Skeletal muscle cell (primary cell): ENCODE results near the gene SHLD2.
"Not testable (repeated sequence)": the region's sequence is repeated elsewhere in the genome, so short reads cannot be mapped to it uniquely, and the experiment has no call there.

Experiments used
- DNase-seq: peaks from one replicate; pipeline ENCODE4 v3.0.0-alpha.2; 2010; ENCODE audit warnings: low read depth
- H3K4me3 ChIP-seq: 2 replicates; pipeline ENCODE4 v1.5.1; 2011; ENCODE audit warnings: low read depth, mild to moderate bottlenecking, control low read depth, low read length, moderate library complexity

SHLD2 gene

GRCh38 chr10:87094373-87095235 is at the start of gene SHLD2, which contains the start of gene GLUD1:
SHLD2 (plus strand) TSS chr10:87095206; CDS start chr10:87151355, 56,149 bp downstream.
GLUD1 (minus strand) TSS chr10:87094843; CDS start chr10:87094769, 74 bp downstream.
- peak; percentile 55 for DNase-seq
- H3K4me3 ChIP-seq, result peak within 1 kb of the TSS; percentile 73

GRCh38 chr10:87045434-87045938 is 49.5 kb upstream of the SHLD2 start:
- no peak for DNase-seq
- no peak overlapping the region for H3K4me3 ChIP-seq

GRCh38 chr10:87053111-87053510 is 41.9 kb upstream of the SHLD2 start:
- H3K4me3 ChIP-seq, result no peak overlapping the region
- no peak for DNase-seq

- no peak for DNase-seq
- no peak overlapping the region for H3K4me3 ChIP-seq
These were observed 41.3 kb upstream of the SHLD2 start for GRCh38 chr10:87053577-87054181.

GRCh38 chr10:87054373-87055295 is 40.4 kb upstream of the SHLD2 start:
- no peak overlapping the region for H3K4me3 ChIP-seq
- peak; percentile 18 for DNase-seq

GRCh38 chr10:87058171-87058570 is 36.8 kb upstream of the SHLD2 start:
- DNase-seq, result no peak
- H3K4me3 ChIP-seq, result no peak overlapping the region

- H3K4me3 ChIP-seq, result no peak overlapping the region
- no peak for DNase-seq
These were observed 35.6 kb upstream of the SHLD2 start for GRCh38 chr10:87059401-87059800.

- no peak overlapping the region for H3K4me3 ChIP-seq
- DNase-seq, result no peak
These were observed 34.6 kb upstream of the SHLD2 start for GRCh38 chr10:87060280-87060928.

GRCh38 chr10:87064651-87065050 is 30.4 kb upstream of the SHLD2 start:
- H3K4me3 ChIP-seq, result no peak overlapping the region
- DNase-seq, result no peak

GRCh38 chr10:87066178-87066577 is 28.8 kb upstream of the SHLD2 start:
- no peak for DNase-seq
- no peak overlapping the region for H3K4me3 ChIP-seq

GRCh38 chr10:87066865-87067264 is 28.1 kb upstream of the SHLD2 start:
- no peak overlapping the region for H3K4me3 ChIP-seq
- no peak for DNase-seq

- no peak for DNase-seq
- H3K4me3 ChIP-seq, result no peak overlapping the region
These were observed 26.7 kb upstream of the SHLD2 start for GRCh38 chr10:87068281-87068680.

GRCh38 chr10:87072449-87072848 is 22.6 kb upstream of the SHLD2 start:
- no peak for DNase-seq

GRCh38 chr10:87076421-87076820 is 18.6 kb upstream of the SHLD2 start:
- not testable (repeated sequence) for DNase-seq, H3K4me3 ChIP-seq

More at GRCh38 chr10:87072449-87072848, 22.6 kb upstream of the SHLD2 start:
- no peak overlapping the region for H3K4me3 ChIP-seq

GRCh38 chr10:87079106-87079836 is 15.7 kb upstream of the SHLD2 start:
- no peak overlapping the region for H3K4me3 ChIP-seq
- no peak for DNase-seq

- DNase-seq, H3K4me3 ChIP-seq: not testable (repeated sequence)
These were observed 14.4 kb upstream of the SHLD2 start for GRCh38 chr10:87080621-87081020.

- DNase-seq, H3K4me3 ChIP-seq: not testable (repeated sequence)
These were observed 13.4 kb upstream of the SHLD2 start for GRCh38 chr10:87081574-87081973.

- H3K4me3 ChIP-seq, result not testable (repeated sequence)
- peak; percentile 32 for DNase-seq
These were observed 12.8 kb upstream of the SHLD2 start for GRCh38 chr10:87082219-87082618.
